ENCODE measurements around the gene SUMO3.

SUMO3 gene

DNA sequence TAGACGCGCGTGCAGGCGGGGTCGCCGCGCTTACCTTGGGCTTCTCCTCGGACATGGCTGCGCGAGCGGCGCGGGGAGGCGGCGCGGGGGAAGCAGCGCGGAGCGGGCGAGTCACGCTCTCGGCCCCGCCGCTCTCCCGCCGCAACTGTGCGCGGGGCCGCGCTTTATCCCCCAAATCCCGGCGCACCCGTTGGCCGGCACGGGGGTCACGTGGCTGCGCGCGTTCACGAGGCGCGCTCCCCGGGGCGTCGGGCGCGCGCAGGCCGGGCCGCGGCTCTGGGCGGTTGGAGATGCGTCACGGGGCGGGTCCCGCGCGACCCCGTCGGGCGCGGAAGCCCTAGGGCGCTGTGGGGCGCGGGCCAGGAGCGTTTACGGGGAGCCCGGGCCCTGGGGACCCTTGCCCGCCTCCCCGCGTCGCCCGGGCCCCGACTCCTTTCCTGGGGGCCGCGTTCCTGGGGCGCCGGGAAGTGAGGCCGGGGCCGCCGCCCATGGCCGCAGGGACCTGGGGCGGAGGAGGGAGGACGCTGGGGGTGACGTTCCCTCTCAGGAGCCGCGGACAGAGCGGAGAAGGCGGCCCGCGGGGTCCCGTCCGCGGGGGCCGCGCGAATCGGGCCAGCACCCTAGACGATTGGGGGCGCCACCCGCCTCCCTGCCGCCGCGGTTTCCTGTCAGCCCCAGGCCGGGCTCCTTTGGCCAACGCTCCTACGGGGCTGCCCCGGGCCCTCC is at the start of gene SUMO3:
Gene SUMO3, minus strand, starts transcription at position 149 of the 726 bp plus-strand sequence. Its CDS starts 94 bp downstream, at position 55.
- DNase-seq (ENCODE audit: low spot score), result peak; percentile 83

DNA sequence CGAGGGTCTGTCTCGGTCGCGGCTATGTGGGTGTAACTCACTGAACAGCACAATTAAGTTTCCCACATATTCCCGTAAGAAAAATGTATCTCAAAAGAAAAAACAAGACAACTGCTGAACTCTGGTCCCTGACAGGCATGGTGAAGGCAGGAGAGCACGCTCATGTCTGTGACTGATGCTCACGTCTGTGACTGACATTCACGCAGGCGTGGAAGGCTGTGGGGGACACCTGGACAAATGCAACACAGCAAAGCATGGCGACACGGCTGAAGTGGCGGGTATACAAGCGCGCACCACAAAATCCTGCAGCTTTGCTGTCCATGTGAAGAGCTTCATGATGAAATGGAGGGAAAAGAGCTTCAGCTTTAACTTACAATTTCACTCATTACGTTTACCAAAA is 49.6 kb upstream of the SUMO3 start:
- no peak for DNase-seq (ENCODE audit: low spot score)

DNA sequence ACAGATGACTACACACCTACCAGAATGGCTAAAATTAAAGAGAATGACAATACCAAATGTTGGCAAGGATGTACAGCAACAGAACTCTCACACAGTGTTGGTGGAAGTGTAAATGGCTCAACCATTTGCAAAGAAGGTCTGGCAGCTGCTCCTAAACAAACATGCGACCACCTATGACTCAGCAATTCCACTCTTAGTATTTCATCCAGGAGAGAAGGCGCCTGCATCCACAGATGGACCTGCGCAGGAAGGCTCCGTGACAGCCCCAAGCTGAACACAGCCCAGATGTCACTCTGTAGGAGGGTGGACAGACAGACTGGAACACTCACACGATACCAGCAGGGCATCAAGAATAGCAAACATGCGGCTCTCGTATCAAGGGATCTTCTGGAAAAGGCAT is 48.9 kb upstream of the SUMO3 start:
- no peak for DNase-seq (ENCODE audit: low spot score)

DNA sequence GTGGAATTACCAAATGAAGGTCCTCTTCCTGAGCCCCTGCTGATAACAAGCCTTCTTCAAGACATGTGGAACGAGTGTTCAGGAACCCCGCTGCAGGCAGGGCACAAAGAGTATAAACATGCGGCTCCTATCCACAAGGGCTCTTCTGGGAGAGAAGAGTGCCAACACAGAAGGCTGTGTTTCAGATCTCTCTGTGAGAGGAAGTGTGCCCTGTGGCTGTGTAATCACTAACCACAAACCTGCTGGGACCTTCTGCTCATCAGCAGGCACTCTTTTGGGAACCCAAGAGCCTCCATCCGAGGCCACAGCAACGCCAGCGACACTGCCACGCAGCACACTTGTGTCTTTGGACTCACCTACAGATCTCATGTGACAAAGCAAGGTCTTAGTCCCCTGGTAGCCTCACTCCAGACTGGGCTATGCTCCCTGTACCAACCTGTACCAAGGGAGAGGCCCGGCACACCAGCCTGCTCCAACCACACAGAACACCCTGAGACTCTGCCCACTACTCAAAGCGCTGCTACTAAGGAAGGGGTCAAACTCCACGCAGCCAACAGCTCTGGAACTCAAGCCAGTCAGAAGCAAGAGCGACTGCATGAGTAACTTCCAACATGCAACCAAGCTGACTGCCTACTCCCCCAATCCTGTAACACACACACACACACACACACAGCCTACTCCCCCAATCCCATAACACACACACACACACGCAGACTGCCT is 47.9 kb upstream of the SUMO3 start:
- DNase-seq (ENCODE audit: low spot score), result peak; percentile 51

DNA sequence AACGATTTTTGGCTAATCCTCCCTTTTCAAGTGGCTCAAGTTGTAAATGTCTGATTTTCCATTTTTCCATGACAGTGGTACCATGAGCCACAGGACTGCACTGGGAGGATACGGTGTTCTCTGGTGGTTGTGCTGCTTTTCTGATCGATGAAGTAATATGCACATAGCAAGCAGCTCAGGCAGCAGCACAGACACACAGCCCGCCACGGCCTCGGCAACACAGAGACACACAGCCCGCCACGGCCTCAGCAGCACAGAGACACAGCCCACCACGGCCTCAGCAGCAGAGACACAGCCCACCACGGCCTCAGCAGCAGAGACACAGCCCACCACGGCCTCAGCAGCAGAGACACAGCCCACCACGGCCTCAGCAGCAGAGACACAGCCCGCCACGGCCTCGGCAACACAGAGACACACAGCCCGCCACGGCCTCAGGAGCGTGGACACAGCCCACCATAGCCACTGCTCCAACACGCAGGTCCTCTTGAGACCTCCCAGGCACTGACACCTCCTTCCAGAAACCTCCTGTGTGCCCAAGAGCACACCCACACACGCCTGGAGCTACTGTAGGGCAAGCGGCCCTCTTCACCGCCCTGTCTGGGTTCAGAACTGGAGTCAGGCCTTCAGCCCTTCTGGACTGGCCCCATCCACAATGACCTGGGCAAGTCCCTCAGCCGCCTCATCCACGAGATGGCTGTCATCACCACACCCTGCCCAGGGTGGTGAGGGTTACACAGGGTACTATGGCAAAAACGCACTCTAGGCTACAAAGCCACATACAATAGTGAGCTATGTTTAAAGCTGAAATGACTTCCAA is 45.2 kb upstream of the SUMO3 start:
- no peak for DNase-seq (ENCODE audit: low spot score)

DNA sequence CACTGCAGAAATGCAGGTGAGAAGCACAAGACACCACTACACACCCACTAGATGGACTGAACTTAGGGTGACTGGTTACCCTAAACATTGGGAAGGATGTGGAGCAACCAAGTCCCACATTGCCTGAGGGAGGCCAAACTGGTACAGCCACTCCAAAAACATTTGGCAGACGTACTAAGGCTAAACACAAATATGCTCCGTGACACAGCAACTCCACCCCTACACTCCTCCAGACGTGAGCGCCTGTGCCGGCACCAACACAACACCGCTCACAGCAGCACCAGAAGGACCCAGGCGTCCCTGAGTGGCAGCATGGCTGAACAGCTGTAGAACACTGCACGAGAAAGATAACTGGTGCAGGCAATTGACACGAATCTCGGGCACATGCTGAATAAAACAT is 40.9 kb upstream of the SUMO3 start:
- DNase-seq (ENCODE audit: low spot score), result no peak

DNA sequence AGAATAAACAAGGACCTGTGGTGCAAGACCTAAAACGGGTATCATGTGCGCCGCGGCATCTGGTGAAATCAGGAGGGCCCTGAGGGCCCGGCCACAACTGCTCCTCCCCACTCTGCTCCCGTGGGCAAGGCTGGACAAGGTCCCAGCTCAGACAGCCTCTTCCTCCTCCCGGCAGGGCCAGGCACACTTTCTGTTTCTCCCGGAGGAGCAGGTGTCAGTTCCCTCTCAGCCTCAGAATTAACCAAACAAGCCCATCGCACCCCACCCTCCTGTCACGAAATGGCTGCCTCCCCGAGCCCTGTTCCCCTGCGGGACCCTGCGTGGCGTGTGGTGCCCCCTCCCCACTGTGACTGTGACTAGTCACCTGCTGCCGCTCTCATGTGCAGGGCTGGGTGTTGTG is 40.4 kb upstream of the SUMO3 start:
- DNase-seq (ENCODE audit: low spot score), result no peak

DNA sequence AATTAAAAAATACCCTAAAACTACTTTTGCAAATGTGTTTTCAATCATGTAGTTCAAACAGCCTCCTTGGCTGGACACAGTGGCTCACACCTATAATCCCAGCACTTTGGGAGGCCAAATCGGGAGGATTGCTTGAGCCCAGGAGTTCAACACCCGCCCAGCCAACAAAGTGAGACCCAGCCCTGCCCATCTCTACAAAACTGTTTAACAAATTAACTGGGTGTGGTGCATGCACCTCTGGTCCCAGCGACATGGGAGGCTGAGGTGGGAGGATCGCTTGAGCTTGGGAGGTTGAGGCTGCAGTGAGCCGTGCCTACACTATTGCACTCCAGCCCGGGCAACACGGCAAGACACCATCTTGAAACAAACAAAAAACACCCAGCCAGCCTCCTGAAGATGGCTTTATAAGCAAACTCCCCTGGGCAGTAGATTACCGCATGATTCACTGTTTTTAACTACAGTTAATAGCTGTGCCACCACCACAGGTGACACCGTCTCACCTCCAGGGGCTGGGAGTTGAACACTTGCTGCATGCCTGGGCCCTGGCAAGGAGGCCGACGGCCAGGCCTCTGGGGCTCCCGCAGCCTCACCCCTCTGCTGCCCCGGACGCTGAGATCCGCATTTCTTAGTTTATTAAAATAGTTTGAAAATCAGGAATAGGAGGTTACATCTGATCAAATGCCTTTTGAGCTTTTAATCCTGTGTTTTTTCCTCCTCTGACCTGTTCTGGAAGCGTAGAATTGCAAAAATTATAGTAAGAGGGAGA is 39.4 kb upstream of the SUMO3 start:
- no peak for DNase-seq (ENCODE audit: low spot score)

DNA sequence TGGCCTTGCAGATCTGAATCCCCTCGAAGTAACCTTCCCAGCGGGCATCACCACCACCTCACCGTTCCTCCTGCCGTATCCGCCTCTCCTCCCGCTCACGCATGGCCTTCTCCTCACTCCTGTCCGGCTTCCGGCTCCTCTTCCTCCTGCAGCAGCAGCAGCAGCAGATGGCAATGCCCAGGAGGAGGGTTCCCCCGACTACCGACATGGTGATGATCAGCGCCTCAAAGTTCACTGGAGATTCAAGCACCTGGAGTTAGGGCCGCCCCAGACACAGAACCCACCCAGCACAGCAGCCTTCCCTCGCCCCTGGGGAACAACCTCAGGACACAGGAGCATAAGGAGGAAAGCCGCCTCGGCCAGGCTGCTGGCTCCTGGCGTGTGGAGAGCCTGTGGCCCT is 38.3 kb upstream of the SUMO3 start:
- no peak for DNase-seq (ENCODE audit: low spot score)

DNA sequence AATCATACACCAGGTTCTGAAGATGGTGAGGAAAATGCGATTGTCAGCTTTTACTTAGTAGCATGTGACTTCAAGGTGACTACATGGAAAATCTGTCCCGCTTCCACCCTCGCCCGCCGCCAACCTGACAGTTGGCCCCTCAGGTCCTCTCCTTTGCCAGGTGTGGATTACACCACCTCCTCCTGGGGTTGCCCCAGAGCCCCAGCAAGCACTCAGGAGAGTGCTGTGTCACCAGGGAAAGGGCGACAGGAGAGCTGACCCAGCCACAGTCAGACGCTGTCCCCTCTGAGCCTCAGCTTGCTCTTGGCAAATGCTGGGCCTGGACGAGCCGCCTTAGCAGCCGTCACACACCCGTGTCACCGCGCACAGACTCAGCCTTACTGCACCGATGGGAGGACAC is 37.7 kb upstream of the SUMO3 start:
- DNase-seq (ENCODE audit: low spot score), result no peak

DNA sequence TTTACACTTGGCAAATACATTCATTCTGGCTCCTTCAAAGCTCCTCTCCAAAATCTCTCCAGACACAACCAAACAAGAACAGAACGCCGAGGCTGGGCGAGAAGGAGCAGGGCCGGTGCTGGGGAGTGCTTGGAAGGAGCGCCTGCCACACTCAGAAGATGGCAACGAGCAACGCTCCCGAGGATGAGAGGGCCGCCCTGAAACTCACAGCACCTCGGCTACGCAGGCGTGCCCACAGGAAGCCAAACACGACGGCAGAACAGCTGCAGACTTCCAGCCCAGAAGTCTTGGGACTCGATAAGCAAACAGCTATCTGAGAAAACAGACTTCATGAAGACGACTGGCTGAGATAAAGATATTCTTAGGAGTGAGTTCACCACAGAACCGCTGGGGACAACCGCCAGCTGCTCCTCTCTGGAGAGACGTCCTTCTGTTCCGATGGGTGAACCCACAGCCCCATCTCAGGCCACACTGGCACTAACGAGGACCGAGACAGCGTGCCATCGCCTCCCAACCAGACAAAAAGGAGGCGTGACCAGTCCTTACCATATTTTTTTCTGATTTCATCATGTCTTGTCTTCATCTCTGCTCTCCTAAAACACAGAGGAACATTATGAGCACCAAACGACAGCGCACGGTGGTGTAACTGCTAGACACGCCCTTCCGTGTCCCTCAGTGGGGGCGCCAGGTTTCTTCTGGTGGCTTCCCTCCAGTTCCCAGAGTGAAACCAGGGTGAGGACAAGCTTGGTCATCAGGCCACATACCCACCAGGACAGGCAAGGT is 37.0 kb upstream of the SUMO3 start:
- DNase-seq (ENCODE audit: low spot score), result no peak

DNA sequence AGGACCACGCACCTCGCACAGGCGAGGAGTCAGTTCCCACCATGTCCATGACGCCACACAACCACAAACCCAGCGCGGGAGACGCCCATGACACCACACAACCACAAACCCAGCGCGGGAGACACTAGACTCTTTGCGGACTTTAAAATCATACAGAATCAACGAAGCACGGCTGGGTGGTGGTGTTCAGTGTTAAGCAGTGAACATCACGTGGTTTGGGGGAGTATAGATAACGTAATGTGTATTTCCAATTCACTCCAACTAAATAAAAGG is 36.5 kb upstream of the SUMO3 start:
- DNase-seq (ENCODE audit: low spot score), result no peak

DNA sequence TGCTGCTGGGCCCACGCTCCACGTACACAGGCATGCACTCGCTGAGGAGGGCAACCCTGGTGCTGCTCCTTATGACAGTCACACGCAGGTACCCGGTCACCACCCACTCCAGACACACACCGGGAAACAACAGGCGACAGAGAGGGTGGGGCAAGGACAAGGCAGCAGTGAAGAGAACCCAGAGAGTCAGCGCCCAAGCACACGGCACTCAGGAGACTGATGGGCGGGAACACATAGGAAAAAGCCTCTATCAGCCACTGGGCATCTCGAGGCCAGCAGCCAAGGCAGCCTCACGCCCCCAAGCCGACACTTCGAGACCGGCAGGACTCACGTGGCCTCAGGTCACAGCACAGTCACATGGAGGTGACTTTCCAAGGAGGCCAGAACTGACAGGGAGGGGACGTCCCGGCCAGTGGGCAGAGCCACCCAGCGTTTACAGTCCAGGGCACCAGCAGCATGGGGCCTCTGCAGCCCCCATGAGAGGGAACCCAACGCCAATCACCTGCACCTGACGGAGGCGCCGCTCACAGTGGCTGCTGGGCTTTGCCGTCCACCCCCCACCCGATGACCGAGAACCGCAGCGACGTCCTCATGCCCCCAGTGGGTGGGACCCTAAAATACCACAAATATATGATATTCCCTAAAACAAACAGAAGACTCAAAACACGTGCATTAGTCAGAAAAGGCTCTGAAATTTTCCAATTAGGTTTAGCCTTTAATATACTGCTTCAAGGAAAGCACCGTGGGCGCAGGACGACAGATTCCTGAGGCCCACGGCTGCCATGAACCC is 35.9 kb upstream of the SUMO3 start:
- no peak for DNase-seq (ENCODE audit: low spot score)

DNA sequence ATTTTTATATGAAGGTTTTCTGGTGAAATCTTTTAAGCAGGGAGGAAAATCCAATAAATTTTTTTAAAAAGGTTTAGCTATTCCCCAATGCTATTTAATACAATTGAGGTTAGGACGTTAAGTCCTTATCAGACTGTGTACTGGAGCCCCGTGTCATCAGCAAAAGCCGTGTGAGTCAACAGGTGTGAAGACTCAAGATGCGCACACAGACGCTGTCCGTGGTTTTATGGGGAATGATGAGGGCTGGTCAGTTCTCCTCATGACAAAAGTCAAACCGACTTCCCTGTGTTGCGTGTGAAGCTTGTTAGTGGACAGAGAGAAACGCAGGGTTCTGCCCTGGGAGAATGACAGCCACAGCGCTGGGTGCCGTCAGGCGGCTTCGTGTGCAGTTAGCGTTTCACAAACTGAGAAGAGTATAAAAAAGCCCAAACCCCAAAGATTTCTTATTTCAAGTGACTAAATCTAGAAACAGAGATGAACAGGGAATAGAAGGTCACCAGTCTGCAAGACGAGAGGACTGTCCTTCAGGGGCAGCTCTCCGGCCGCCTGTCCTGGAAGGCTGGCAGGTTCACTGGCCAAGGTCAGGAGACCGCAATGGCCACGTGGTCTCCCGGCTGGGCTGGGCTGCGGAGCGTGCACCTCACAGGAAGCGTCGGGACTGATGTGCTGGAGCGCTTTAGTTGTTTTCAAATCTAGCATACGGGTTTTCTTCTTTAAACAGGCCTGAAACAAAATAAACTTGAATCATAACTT is 33.2 kb upstream of the SUMO3 start:
- DNase-seq (ENCODE audit: low spot score), result no peak

DNA sequence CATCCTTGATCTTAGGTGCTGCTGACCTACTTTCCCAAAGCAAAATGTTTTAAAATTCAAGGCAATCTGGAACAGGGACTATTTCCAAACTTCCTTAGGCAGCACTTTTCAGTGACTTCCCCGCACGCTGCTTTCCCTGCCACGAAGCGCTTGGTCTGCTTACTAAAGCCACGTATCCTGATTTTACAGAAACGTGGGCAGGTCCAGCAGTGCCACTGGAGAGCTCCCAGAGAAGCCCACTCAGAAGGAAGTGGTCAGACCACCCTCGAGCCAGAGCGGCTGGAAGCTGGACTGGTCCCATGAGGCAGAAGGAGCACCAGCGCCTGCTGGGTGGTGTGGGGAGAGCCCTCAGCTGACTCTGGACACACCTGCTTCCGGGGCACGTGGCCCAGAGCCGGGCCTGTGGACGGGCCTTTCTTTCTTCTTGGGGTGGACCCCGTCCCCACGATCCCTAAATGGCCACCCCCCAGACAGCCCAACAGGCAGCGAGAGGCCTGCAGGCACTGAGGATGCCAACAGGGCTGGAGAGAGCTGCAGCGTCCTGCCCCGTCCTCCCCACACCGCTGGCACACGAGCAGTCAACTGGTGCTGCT is 32.4 kb upstream of the SUMO3 start:
- DNase-seq (ENCODE audit: low spot score), result no peak

DNA sequence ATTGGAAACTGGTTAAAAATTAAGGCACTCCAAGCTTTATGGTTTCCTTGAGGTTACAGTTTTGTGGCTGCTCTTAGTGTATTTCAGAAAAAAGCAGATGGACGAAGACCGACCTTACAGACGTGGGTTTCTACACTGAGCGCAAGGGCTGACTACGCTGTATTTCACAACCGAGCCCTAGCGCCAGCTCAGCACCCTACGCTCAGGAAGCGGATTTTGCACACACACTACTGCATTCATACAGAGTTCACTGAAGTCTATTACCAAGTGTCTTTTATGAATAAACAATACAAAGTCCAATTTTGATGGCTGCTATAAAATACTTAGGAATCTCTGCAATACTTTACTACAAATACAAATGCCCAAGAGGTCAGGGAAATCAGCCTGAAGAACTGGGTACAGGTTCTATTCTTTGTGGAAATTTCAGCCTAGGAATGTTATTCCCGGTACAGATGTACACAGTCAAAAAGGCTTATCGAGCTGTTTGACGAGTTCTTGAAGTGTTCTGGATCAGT is 31.8 kb upstream of the SUMO3 start:
- DNase-seq (ENCODE audit: low spot score), result no peak

DNA sequence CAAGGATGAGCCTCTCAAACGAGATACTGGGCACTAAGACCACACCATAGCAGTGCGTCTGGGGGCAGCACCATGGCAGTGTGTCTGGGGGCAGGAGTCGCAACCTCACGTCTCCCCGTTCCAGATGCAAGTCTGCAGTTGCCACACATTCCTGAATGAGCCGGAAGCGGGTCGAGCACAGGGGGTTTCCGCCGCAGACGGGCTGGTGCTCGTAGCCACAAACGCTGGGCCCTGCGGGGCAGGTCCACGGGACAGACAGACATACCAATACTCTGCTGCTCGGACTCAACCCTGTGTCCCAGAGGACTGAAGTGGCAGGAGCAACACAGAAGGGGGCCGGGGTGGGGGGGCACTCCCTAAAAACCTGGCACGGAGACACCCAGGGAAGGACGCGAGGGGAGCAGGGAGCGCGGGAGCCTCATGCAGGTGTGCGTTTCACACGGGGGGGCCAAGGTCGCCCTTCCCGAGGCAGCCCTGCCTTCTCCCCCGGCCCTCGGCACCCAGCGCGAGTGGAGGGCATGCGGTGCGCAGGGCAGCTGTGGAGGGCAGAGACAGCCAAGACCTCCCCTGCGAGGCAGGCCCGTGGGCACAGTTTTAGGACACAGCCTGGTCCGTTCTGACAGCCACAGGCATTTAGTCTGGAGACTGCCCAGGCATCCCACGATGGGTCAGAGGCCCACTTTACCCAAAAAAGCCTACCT is 31.1 kb upstream of the SUMO3 start:
- DNase-seq (ENCODE audit: low spot score), result no peak

DNA sequence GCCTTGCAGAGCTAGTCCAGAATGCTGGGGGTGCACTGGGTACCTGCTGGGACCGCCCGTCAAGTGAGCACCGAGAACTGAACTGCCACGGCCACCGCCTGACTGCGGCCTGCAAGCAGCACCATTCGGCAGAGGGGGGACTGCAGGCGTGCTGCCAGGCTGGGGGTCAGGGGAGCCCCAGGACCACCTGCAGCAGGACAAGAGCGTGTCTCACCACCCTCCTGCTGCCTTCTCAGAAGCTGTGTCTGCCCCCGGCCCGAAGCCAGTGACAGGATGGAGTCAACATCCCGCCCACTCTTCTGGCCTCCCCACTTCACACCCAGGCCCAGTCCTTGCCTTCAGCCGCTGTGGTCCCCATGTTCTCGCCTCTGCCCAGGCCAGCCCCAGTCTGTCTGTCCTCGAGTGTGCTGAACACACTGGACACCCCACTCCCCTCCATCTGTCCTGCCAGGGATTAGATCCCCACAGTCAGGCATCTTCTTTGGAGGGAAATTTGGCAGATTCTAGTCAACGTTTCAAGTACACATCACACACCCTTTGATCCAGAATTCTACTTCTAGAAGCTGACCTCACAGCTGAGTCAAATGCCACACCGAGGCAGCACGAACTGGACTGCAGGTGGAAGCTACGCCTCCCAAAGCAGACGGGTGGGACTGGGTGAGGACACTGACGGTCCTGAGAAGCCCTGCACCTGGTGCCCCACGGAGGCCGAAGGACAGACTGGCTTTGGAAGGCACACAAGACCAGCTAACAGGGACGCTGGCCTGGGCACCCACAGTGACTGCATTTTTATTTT is 29.6 kb upstream of the SUMO3 start:
- no peak for DNase-seq (ENCODE audit: low spot score)

All from activated CD4-positive, alpha-beta T cell treated with anti-CD3 and anti-CD28 coated beads, Interleukin-2, Interleukin-4, amounts not matched to agents 100 ng/mL and 50 ng/mL, durations not matched to agents 16 hours and 8 hours (primary cell).